ENCODE measurements around the gene EIF3B.
"Not testable (repeated sequence)": the region's sequence is repeated elsewhere in the genome, so short reads cannot be mapped to it uniquely, and the experiment has no call there.

EIF3B gene

GRCh38 chr7:2336626-2337299 lies 17.9 kb upstream of the EIF3B start:
- H3K9me3 ChIP-seq (ENCODE audit: insufficient read depth, low read length, severe bottlenecking): no peaks in the 10 kb centered on the region
- TF ChIP-seq EZH2 (IDR thresholded peaks at IDR 0.05; ENCODE audit: borderline replicate concordance, low read depth, low read length, severe bottlenecking) (no peak), CTCF (IDR thresholded peaks at IDR 0.05; ENCODE audit: borderline replicate concordance, extremely low read depth, low read length, poor library complexity, severe bottlenecking) (no peak)
- no peaks in the 10 kb centered on the region for H3K36me3 ChIP-seq (ENCODE audit: insufficient read depth, low read length)
- H3K9ac ChIP-seq (ENCODE audit: low read depth, low read length): no peak overlapping the region
- no peak overlapping the region for H2AFZ ChIP-seq (ENCODE audit: low read depth, low read length)
- H3K4me2 ChIP-seq (ENCODE audit: insufficient read depth, low read length): no peak overlapping the region
- no peak overlapping the region for H3K27ac ChIP-seq (ENCODE audit: low read length)
- H3K4me1 ChIP-seq (ENCODE audit: insufficient read depth, low read length): no peaks in the 10 kb centered on the region
- H3K79me2 ChIP-seq (ENCODE audit: insufficient read depth, low read length): no peaks in the 10 kb centered on the region
- DNase-seq (no peak), ATAC-seq (ENCODE audit: insufficient read depth, low read depth) (no peak)
- no peaks in the 10 kb centered on the region for H3K27me3 ChIP-seq (ENCODE audit: insufficient read depth, low read length, poor library complexity)
- H4K20me1 ChIP-seq (ENCODE audit: insufficient read depth, low read length): no peaks in the 10 kb centered on the region
- no peak overlapping the region for H3K4me3 ChIP-seq (ENCODE audit: low read depth in 1 of 2, low read length in 2 of 2)

DNA sequence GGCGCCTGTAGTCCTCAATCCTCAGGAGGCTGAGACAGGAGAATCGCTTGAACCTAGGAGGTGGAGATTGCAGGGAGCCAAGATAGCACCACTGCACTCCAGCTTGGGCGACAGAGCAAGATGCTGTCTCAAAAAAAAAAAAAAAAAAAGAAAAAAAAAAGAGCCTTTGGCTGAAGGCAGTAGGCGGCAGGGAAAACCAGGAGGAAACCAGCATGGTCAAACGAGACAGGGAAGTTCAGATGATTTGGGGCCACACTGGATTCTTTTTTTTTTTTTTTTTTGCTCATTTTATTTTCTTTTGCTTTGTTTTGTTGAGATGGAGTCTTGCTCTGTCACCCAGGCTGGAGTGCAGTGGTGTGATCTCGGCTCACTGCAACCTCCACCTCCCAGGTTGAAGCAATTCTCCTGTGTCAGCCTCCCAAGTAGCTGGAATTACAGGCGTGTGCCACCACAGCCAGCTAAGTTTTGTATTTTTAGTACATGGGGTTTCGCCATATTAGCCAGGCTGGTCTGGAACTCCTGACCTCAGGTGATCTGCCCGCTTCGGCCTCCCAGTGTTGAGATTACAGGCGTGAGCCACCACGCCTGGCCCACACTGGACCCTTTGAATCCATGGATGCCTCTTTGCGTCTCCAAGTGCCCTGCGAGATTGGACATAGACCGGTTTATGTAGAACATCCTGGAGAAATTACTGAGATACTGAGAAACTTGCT lies 7.1 kb upstream of the EIF3B start:
- Histone ChIP-seq H2AFZ (ENCODE audit: low read depth, low read length) (peak overlapping the region; percentile 62; the same call in 1 of the 2 replicates), H3K4me2 (ENCODE audit: insufficient read depth, low read length) (peak overlapping the region; percentile 34; the same call in 1 of the 2 replicates), H3K27ac (ENCODE audit: low read length) (peak overlapping the region; percentile 59; the same call in 1 of the 2 replicates), H3K9ac (ENCODE audit: low read depth, low read length) (peak overlapping the region; percentile 18; the same call in 1 of the 2 replicates)
- peak; percentile 49; the same call in 2 of the 3 replicates for ATAC-seq (ENCODE audit: insufficient read depth, low read depth)
- H3K36me3 ChIP-seq (ENCODE audit: insufficient read depth, low read length); H3K4me3 ChIP-seq (ENCODE audit: low read depth in 1 of 2, low read length in 2 of 2); H3K27me3 ChIP-seq (ENCODE audit: insufficient read depth, low read length, poor library complexity); H4K20me1 ChIP-seq (ENCODE audit: insufficient read depth, low read length); DNase-seq; H3K4me1 ChIP-seq (ENCODE audit: insufficient read depth, low read length); H3K9me3 ChIP-seq (ENCODE audit: insufficient read depth, low read length, severe bottlenecking); H3K79me2 ChIP-seq (ENCODE audit: insufficient read depth, low read length): not testable (repeated sequence)

DNA sequence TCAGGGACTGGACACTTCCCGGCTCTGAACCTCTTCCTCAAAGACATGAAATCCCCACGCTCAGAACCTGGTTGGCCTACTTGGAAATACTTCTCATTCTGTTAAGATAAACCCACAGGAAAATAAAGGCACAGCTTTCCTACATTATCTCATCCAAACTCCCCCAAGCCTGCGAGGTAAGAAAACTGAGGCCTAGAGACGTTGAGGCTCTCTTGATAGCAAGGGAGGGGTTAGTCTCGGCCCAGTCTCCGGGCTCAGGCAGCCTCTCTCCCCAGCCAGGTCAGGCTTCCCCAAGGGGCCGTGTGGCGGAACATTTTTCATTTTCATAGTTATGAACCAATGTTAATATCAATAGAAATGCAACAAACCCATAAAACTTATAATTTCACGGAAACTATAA lies 4.6 kb upstream of the EIF3B start:
- ATAC-seq (ENCODE audit: insufficient read depth, low read depth) (no peak), DNase-seq (no peak)
- peaks cover 19% of the 10 kb centered on the region for H3K79me2 ChIP-seq (ENCODE audit: insufficient read depth, low read length)
- peaks cover 19% of the 10 kb centered on the region for H3K4me1 ChIP-seq (ENCODE audit: insufficient read depth, low read length)
- TF ChIP-seq CTCF (IDR thresholded peaks at IDR 0.05; ENCODE audit: borderline replicate concordance, extremely low read depth, low read length, poor library complexity, severe bottlenecking) (no peak), EZH2 (IDR thresholded peaks at IDR 0.05; ENCODE audit: borderline replicate concordance, low read depth, low read length, severe bottlenecking) (no peak)
- H2AFZ ChIP-seq (ENCODE audit: low read depth, low read length): no peak overlapping the region
- no peak overlapping the region for H3K4me2 ChIP-seq (ENCODE audit: insufficient read depth, low read length)
- H3K9me3 ChIP-seq (ENCODE audit: insufficient read depth, low read length, severe bottlenecking): no peaks in the 10 kb centered on the region
- H3K9ac ChIP-seq (ENCODE audit: low read depth, low read length): no peak overlapping the region
- peaks cover 1% of the 10 kb centered on the region; the same call in 1 of the 2 replicates for H3K36me3 ChIP-seq (ENCODE audit: insufficient read depth, low read length)
- no peak overlapping the region for H3K27ac ChIP-seq (ENCODE audit: low read length)
- H3K27me3 ChIP-seq (ENCODE audit: insufficient read depth, low read length, poor library complexity): no peaks in the 10 kb centered on the region
- H3K4me3 ChIP-seq (ENCODE audit: low read depth in 1 of 2, low read length in 2 of 2): no peak overlapping the region
- peaks cover 1% of the 10 kb centered on the region; the same call in 1 of the 2 replicates for H4K20me1 ChIP-seq (ENCODE audit: insufficient read depth, low read length)

DNA sequence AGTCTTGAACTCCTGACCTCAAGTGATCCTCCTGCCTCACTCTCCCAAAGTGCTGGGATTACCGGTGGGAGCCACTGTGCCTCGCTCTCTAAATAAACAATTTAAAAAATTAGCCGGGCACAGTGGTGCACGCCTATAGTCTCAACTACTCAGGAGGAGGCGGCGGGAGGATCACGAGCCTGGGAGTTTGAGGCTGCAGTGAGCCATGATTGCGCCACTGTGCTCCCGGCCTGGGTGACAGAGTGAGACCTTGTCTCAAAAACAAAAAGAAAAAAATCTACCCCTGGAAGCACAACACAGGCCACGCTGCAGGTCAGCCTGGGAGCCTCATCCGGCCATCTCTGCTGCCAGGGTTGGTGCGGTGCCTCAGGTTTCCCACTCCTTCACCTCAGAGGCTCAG lies 3.8 kb upstream of the EIF3B start:
- H3K27me3 ChIP-seq (ENCODE audit: insufficient read depth, low read length, poor library complexity): no peaks in the 10 kb centered on the region
- H3K4me1 ChIP-seq (ENCODE audit: insufficient read depth, low read length): peaks cover 23% of the 10 kb centered on the region
- H3K27ac ChIP-seq (ENCODE audit: low read length): no peak overlapping the region
- H3K4me3 ChIP-seq (ENCODE audit: low read depth in 1 of 2, low read length in 2 of 2): no peak overlapping the region
- H3K9ac ChIP-seq (ENCODE audit: low read depth, low read length): no peak overlapping the region
- ATAC-seq (ENCODE audit: insufficient read depth, low read depth) (no peak), DNase-seq (no peak)
- TF ChIP-seq EZH2 (IDR thresholded peaks at IDR 0.05; ENCODE audit: borderline replicate concordance, low read depth, low read length, severe bottlenecking): no peak
- TF ChIP-seq CTCF (IDR thresholded peaks at IDR 0.05; ENCODE audit: borderline replicate concordance, extremely low read depth, low read length, poor library complexity, severe bottlenecking): no peak
- H4K20me1 ChIP-seq (ENCODE audit: insufficient read depth, low read length): peaks cover 9% of the 10 kb centered on the region
- H3K79me2 ChIP-seq (ENCODE audit: insufficient read depth, low read length): peaks cover 27% of the 10 kb centered on the region
- no peak overlapping the region for H3K4me2 ChIP-seq (ENCODE audit: insufficient read depth, low read length)
- H3K9me3 ChIP-seq (ENCODE audit: insufficient read depth, low read length, severe bottlenecking): no peaks in the 10 kb centered on the region
- no peak overlapping the region for H2AFZ ChIP-seq (ENCODE audit: low read depth, low read length)
- peaks cover 10% of the 10 kb centered on the region; the same call in 1 of the 2 replicates for H3K36me3 ChIP-seq (ENCODE audit: insufficient read depth, low read length)

Measured in DND-41 (cell line).